ENCODE measurements around the gene MRM3. TPM values are rescaled to one million over a fixed set of nuclear protein-coding genes. Genes with fewer than 3 reads are reported as not detected.

The MRM3 gene
- total and polyA plus RNA-seq, 4 donors, result 8.5 to 17.5 (median 15.4) TPM

GRCh38 chr17:799261-799660 is 17.1 kb downstream of the MRM3 start:
- Histone ChIP-seq H3K27ac (ENCODE audit: low read depth in 1 of 2, low read length in 2 of 2) (no peak overlapping the region), H3K36me3 (ENCODE audit: control insufficient read depth in 4 of 4, insufficient read depth in 3 of 4, low read depth in 1 of 4, low read length in 3 of 4) (no peaks in the 10 kb centered on the region), H3K4me1 (ENCODE audit: control insufficient read depth in 4 of 4, insufficient read depth in 4 of 4, low read length in 3 of 4) (peaks cover 0 to 7% (median 3%) of the 10 kb centered on the region in 4 donors), H3K4me3 (ENCODE audit: low read depth in 1 of 3, low read length in 3 of 3) (no peak overlapping the region), H3K27me3 (ENCODE audit: control insufficient read depth in 4 of 4, insufficient read depth in 4 of 4, low read length in 3 of 4) (no peaks in the 10 kb centered on the region), H3K9ac (ENCODE audit: low read depth in 1 of 2, low read length in 2 of 2) (no peak overlapping the region), H3K9me3 (ENCODE audit: control insufficient read depth in 4 of 4, low read length in 3 of 4) (no peaks in the 10 kb centered on the region)
- TF ChIP-seq GABPA (IDR thresholded peaks at IDR 0.05 in 1 of 2, conservative IDR thresholded peaks at IDR 0.05 in 1 of 2), result no peak
- DNase-seq (ENCODE audit: low spot score), result no peak
- WGBS, result 94% methylated on average over 11 of the region's 11 CpGs

- H3K36me3 ChIP-seq (ENCODE audit: control insufficient read depth in 4 of 4, insufficient read depth in 3 of 4, low read depth in 1 of 4, low read length in 3 of 4), result no peaks in the 10 kb centered on the region
- H3K9ac ChIP-seq (ENCODE audit: low read depth in 1 of 2, low read length in 2 of 2), result no peak overlapping the region
- H3K4me3 ChIP-seq (ENCODE audit: low read depth in 1 of 3, low read length in 3 of 3), result no peak overlapping the region
- no peaks in the 10 kb centered on the region for H3K4me1 ChIP-seq (ENCODE audit: control insufficient read depth in 4 of 4, insufficient read depth in 4 of 4, low read length in 3 of 4)
- TF ChIP-seq ATF3 (IDR thresholded peaks at IDR 0.05) (no peak), EGR1 (IDR thresholded peaks at IDR 0.05; ENCODE audit: low read depth in 2 of 2) (no peak)
- H3K9me3 ChIP-seq (ENCODE audit: control insufficient read depth in 4 of 4, low read length in 3 of 4), result no peaks in the 10 kb centered on the region
- H3K27ac ChIP-seq (ENCODE audit: low read depth in 1 of 2, low read length in 2 of 2), result no peak overlapping the region
- 92% methylated on average over 39 of the region's 39 CpGs for WGBS
- no peaks in the 10 kb centered on the region for H3K27me3 ChIP-seq (ENCODE audit: control insufficient read depth in 4 of 4, insufficient read depth in 4 of 4, low read length in 3 of 4)
- DNase-seq (ENCODE audit: low spot score), result no peak
Measured at GRCh38 chr17:800446-801242, 18.5 kb downstream of the MRM3 start.

- Histone ChIP-seq H3K36me3 (ENCODE audit: control insufficient read depth in 4 of 4, insufficient read depth in 3 of 4, low read depth in 1 of 4, low read length in 3 of 4) (no peaks in the 10 kb centered on the region), H3K4me1 (ENCODE audit: control insufficient read depth in 4 of 4, insufficient read depth in 4 of 4, low read length in 3 of 4) (no peaks in the 10 kb centered on the region), H3K27me3 (ENCODE audit: control insufficient read depth in 4 of 4, insufficient read depth in 4 of 4, low read length in 3 of 4) (no peaks in the 10 kb centered on the region), H3K27ac (ENCODE audit: low read depth in 1 of 2, low read length in 2 of 2) (no peak overlapping the region), H3K9ac (ENCODE audit: low read depth in 1 of 2, low read length in 2 of 2) (no peak overlapping the region), H3K4me3 (ENCODE audit: low read depth in 1 of 3, low read length in 3 of 3) (no peak overlapping the region), H3K9me3 (ENCODE audit: control insufficient read depth in 4 of 4, low read length in 3 of 4) (no peaks in the 10 kb centered on the region)
- DNase-seq (ENCODE audit: low spot score), result no peak
- no peak for TF ChIP-seq JUND (IDR thresholded peaks at IDR 0.05)
- TF ChIP-seq ZBTB33 (IDR thresholded peaks at IDR 0.05), result no peak
- TF ChIP-seq EGR1 (IDR thresholded peaks at IDR 0.05; ENCODE audit: low read depth in 2 of 2), result no peak
- TF ChIP-seq REST (IDR thresholded peaks at IDR 0.05), result no peak
- TF ChIP-seq HNF4G (IDR thresholded peaks at IDR 0.05), result no peak
- TF ChIP-seq CTCF (IDR thresholded peaks at IDR 0.05; ENCODE audit: low read depth, low read length, missing input control), result no peak
- TF ChIP-seq TAF1 (conservative IDR thresholded peaks at IDR 0.05), result no peak
- TF ChIP-seq GABPA (IDR thresholded peaks at IDR 0.05 in 1 of 2, conservative IDR thresholded peaks at IDR 0.05 in 1 of 2), result no peak
- no peak for TF ChIP-seq RAD21 (IDR thresholded peaks at IDR 0.05)
- TF ChIP-seq NR2F2 (IDR thresholded peaks at IDR 0.05), result no peak
- no peak for TF ChIP-seq SP1 (IDR thresholded peaks at IDR 0.05)
- no peak for TF ChIP-seq MAX (IDR thresholded peaks at IDR 0.05)
- TF ChIP-seq FOXA2 (IDR thresholded peaks at IDR 0.05), result no peak
- no peak for TF ChIP-seq YY1 (IDR thresholded peaks at IDR 0.05)
- TF ChIP-seq FOXA1 (IDR thresholded peaks at IDR 0.05), result no peak
- 64% methylated on average over 6 of the region's 6 CpGs for WGBS
Measured at GRCh38 chr17:801660-802059, 19.5 kb downstream of the MRM3 start.

All from liver (tissue), 9 donors.